Regular cardiac myocyte (primary cell): ENCODE results near the gene GINS2. TPM values are rescaled to one million over a fixed set of nuclear protein-coding genes. Genes with fewer than 3 reads are reported as not detected.

Experiments
- total RNA-seq: library from RNA; depleted of rRNA; stranded (reverse); fragments of >200 nt; gene quantifications from 2 replicates; pipeline ENCODE4 v1.2.3, GENCODE V29; 2014

Gene GINS2
- 1.4 and 17.1 TPM in 2 replicates for total RNA-seq

GRCh38 chr16:85688586-85689284 is at the start of gene GINS2:
Gene GINS2 (minus strand): TSS chr16:85688954. CDS start chr16:85688898, 56 bp downstream.

Other genes with a start within 250 kb of the GINS2 start
- gene GSE1, start 75.6 kb downstream of the GINS2 start, total RNA-seq: 13.6 and 18.3 TPM in 2 replicates
- gene C16orf74, start 62.1 kb upstream of the GINS2 start, total RNA-seq: 3.4 and 12.3 TPM in 2 replicates
- 16.9 and 29.3 TPM in 2 replicates for gene EMC8, start 110.6 kb upstream of the GINS2 start, total RNA-seq
- 392 and 464 TPM in 2 replicates for gene COX4I1, start 110.7 kb upstream of the GINS2 start, total RNA-seq
- gene IRF8, start 210.2 kb upstream of the GINS2 start, total RNA-seq: 0.19 TPM in 1 of 2 replicates, not detected in the other